GM23338 (cell line): ENCODE results near the gene CATSPERE. TPM values are rescaled to one million over a fixed set of nuclear protein-coding genes. Genes with fewer than 3 reads are reported as not detected.

ENCODE experiments used
- ATAC-seq: fragments of 200-7000 bp; cut with Tn5 transposase; 3 replicates; pipeline ENCODE4 v1.9.1; 2020
- DNase-seq: peaks from one replicate; pipeline ENCODE4 v3.0.0-alpha.2; 2015; ENCODE audit warnings: low spot score
- H2AFZ ChIP-seq: fragments of 200-600 bp; sonication (generic); 2 replicates; pipeline ENCODE4 v1.8.0; 2016; ENCODE audit warnings: antibody characterized with exemption, mild to moderate bottlenecking, moderate library complexity
- H3F3A ChIP-seq: fragments of 200-600 bp; sonication (generic); replicated peaks from 2 replicates; pipeline ENCODE4 v1.8.0; 2017; ENCODE audit warnings: antibody characterized with exemption, mixed run types, low read depth
- H3K27ac ChIP-seq: fragments of 200-600 bp; sonication (generic); 2 replicates; pipeline ENCODE4 v1.6.1; 2016; ENCODE audit warnings: low read depth
- H3K27me3 ChIP-seq: fragments of 200-600 bp; sonication (generic); 2 replicates; pipeline ENCODE4 v1.8.0; 2016; ENCODE audit warnings: mild to moderate bottlenecking, mixed run types, moderate library complexity; ENCODE audit not compliant: insufficient read depth
- H3K36me3 ChIP-seq: fragments of 200-600 bp; sonication (generic); 2 replicates; pipeline ENCODE4 v1.8.0; 2016; ENCODE audit warnings: mild to moderate bottlenecking; ENCODE audit not compliant: insufficient read depth
- H3K4me1 ChIP-seq: fragments of 200-600 bp; sonication (generic); 2 replicates; pipeline ENCODE4 v1.8.0; 2016; ENCODE audit warnings: mild to moderate bottlenecking, moderate library complexity; ENCODE audit not compliant: insufficient read depth
- H3K4me2 ChIP-seq: fragments of 200-600 bp; sonication (generic); 2 replicates; pipeline ENCODE4 v1.7.1; 2017; ENCODE audit warnings: mixed run types
- H3K4me3 ChIP-seq: fragments of 200-600 bp; sonication (generic); 2 replicates; pipeline ENCODE4 v1.6.1; 2016; ENCODE audit warnings: mixed run types
- H3K79me2 ChIP-seq: fragments of 200-600 bp; sonication (generic); replicated peaks from 2 replicates; pipeline ENCODE4 v1.8.0; 2017; ENCODE audit warnings: mild to moderate bottlenecking; ENCODE audit not compliant: insufficient read depth
- H3K9me2 ChIP-seq: fragments of 200-600 bp; sonication (generic); 2 replicates; pipeline ENCODE4 v1.8.0; 2017; ENCODE audit not compliant: insufficient read depth
- H4K20me1 ChIP-seq: fragments of 200-600 bp; sonication (generic); replicated peaks from 2 replicates; pipeline ENCODE4 v1.8.0; 2017; ENCODE audit warnings: mild to moderate bottlenecking; ENCODE audit not compliant: insufficient read depth
- H3K27ac Mint-ChIP-seq: 2 replicates; pipeline ENCODE4 v1.8.0; 2020; ENCODE audit warnings: inconsistent platforms, mild to moderate bottlenecking, moderate library complexity, mixed read lengths
- H3K27me3 Mint-ChIP-seq: 3 replicates; pipeline ENCODE4 v1.8.0; 2022; ENCODE audit warnings: low read depth, mild to moderate bottlenecking, moderate library complexity, mixed read lengths, inconsistent platforms; ENCODE audit not compliant: insufficient read depth, poor library complexity
- H3K36me3 Mint-ChIP-seq: 3 replicates; pipeline ENCODE4 v1.8.0; 2021; ENCODE audit warnings: low read depth, mild to moderate bottlenecking, inconsistent platforms, moderate library complexity, mixed read lengths
- H3K4me1 Mint-ChIP-seq: 3 replicates; pipeline ENCODE4 v1.8.0; 2020; ENCODE audit warnings: mild to moderate bottlenecking, inconsistent platforms, mixed read lengths
- H3K4me3 Mint-ChIP-seq: 3 replicates; pipeline ENCODE4 v1.8.0; 2021; ENCODE audit warnings: moderate library complexity, mild to moderate bottlenecking, inconsistent platforms, mixed read lengths
- H3K9me3 Mint-ChIP-seq: 3 replicates; pipeline ENCODE4 v1.8.0; 2020; ENCODE audit warnings: moderate library complexity, mild to moderate bottlenecking, inconsistent platforms, mixed read lengths
- ETS1 ChIP-seq: IDR thresholded peaks from 2 replicates; pipeline ENCODE4 v1.6.1; 2016; ENCODE audit warnings: antibody characterized with exemption
- JUNB ChIP-seq: IDR thresholded peaks from one replicate; pipeline ENCODE4 v1.6.1; 2016; ENCODE audit warnings: antibody characterized with exemption; ENCODE audit not compliant: unreplicated experiment
- REST ChIP-seq: IDR thresholded peaks from one replicate; pipeline ENCODE4 v1.6.1; 2018; ENCODE audit warnings: antibody characterized with exemption; ENCODE audit not compliant: unreplicated experiment
- STAT1 ChIP-seq: IDR thresholded peaks from one replicate; pipeline ENCODE4 v1.6.1; 2016; ENCODE audit warnings: antibody characterized with exemption; ENCODE audit not compliant: unreplicated experiment
- ZNF331 ChIP-seq: fragments of 250-450 bp; sonication (Bioruptor Pico); IDR thresholded peaks from 2 replicates; pipeline ENCODE4 v1.5.0; 2020; ENCODE audit warnings: low read depth, mild to moderate bottlenecking, moderate library complexity
- polyA plus RNA-seq: library from polyadenylated mRNA; unstranded; fragments of >200 nt; fragmentation: Nextera tagmentation; extraction: Ambion mirVana; gene quantifications from 2 replicates; pipeline ENCODE4 v1.2.1, GENCODE V29; 2016
- total RNA-seq: library from RNA; depleted of rRNA; stranded (reverse); fragments of >200 nt; shearing (Covaris generic); gene quantifications from 2 replicates; pipeline ENCODE4 v1.2.3, GENCODE V29; 2014

Gene CATSPERE
- total and polyA plus RNA-seq, 2 experiments from 2014 or later, result 0.70 TPM; not detected in 1

DNA sequence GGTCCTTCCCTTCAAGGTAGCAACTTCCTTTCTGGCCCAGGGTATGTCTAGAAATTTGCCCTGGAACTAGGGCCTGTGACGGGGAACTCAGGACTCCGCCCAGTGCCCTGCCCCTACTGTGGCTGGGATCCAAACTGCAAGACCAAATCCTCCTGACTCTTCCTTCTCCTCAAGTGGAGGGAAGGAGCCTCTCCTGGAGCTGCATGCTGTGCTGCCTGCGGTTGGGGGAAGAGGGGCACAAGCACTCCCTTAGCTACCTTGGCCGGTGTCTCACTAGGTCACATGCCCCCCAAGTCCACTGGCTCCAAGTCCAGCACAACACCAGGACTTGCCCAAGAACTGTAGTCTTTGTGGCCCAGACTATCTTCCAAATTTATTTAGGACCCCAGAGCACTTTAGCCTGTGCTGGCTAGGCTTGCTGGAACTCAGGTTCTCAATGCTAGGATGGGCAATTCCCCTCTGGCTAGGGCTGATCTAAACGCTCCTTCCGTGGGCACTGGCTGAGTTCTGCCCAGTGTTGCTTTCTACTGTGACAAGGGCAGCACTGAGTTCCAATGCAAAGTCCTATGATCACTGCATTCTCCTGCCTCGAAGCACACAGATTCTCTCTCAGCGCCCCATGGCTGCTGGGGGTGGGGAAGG lies 21.6 kb upstream of the CATSPERE start:
- H3K4me3 ChIP-seq, result no peak overlapping the region
- Mint-ChIP-seq H3K4me1 (peaks cover 20% of the 10 kb centered on the region), H3K4me3 (no peak overlapping the region), H3K36me3 (peaks cover 19% of the 10 kb centered on the region), H3K9me3 (no peaks in the 10 kb centered on the region), H3K27ac (peak overlapping the region; percentile 74; the same call in 1 of the 2 replicates), H3K27me3 (peaks cover 3% of the 10 kb centered on the region)
- H2AFZ ChIP-seq, result no peak overlapping the region
- H3K27ac ChIP-seq, result peak overlapping the region; percentile 63; the same call in 1 of the 2 replicates
- H3K79me2 ChIP-seq, result peaks cover 82% of the 10 kb centered on the region
- peak; percentile 50 for DNase-seq
- no peaks in the 10 kb centered on the region for H3F3A ChIP-seq
- TF ChIP-seq ETS1 (no peak), REST (no peak), JUNB (no peak)
- peaks cover 17% of the 10 kb centered on the region for H3K4me1 ChIP-seq
- H3K4me2 ChIP-seq, result no peak overlapping the region
- no peaks in the 10 kb centered on the region for H3K27me3 ChIP-seq
- peak; percentile 97 for ATAC-seq
- H4K20me1 ChIP-seq, result no peaks in the 10 kb centered on the region; the same call in 1 of the 2 replicates
- H3K9me2 ChIP-seq, result no peaks in the 10 kb centered on the region
- H3K36me3 ChIP-seq, result peaks cover 4% of the 10 kb centered on the region; the same call in 1 of the 2 replicates

DNA sequence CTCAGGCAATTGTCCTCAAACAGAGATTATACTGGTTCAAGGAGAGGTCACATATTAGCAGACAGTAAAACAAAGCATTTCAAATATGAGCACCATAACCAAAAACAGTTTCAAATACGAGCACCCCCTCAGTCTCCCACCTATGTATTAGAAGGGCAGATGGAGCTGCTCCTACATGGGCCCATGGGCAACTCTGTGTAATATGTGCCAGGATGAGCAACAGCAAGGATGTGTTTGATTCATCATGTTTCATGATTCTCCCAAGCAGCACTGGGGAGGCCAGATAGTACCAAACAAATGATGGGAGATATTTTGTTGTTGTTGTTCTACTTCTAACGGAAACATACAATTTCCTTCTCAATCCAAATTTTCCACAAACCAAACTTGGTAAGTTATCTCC lies 18.2 kb upstream of the CATSPERE start:
- H3K27ac Mint-ChIP-seq, result no peak overlapping the region

More for the DNA sequence above, 18.2 kb upstream of the CATSPERE start:
- Histone ChIP-seq H3K4me2 (no peak overlapping the region), H3K79me2 (peaks cover 98% of the 10 kb centered on the region), H3K4me3 (no peak overlapping the region), H3K4me1 (peaks cover 51% of the 10 kb centered on the region), H3K27me3 (no peaks in the 10 kb centered on the region), H4K20me1 (no peaks in the 10 kb centered on the region; the same call in 1 of the 2 replicates), H3F3A (no peaks in the 10 kb centered on the region), H2AFZ (no peak overlapping the region), H3K27ac (no peak overlapping the region), H3K36me3 (no peaks in the 10 kb centered on the region), H3K9me2 (no peaks in the 10 kb centered on the region)
- peaks cover 49% of the 10 kb centered on the region for H3K4me1 Mint-ChIP-seq
- ATAC-seq, result no peak
- H3K4me3 Mint-ChIP-seq, result no peak overlapping the region
- no peak for DNase-seq
- H3K27me3 Mint-ChIP-seq, result peaks cover 5% of the 10 kb centered on the region
- TF ChIP-seq ZNF331 (CRISPR knock-in tag) (no peak), STAT1 (no peak), REST (no peak)
- no peaks in the 10 kb centered on the region for H3K9me3 Mint-ChIP-seq
- H3K36me3 Mint-ChIP-seq, result peaks cover 7% of the 10 kb centered on the region; the same call in 2 of the 3 replicates
